SK-MEL-5 (cell line): Measurements from ENCODE around the gene DCAF4. TPM values are rescaled to one million over a fixed set of nuclear protein-coding genes. Genes with fewer than 3 reads are reported as not detected.
"Not testable (repeated sequence)": the region's sequence is repeated elsewhere in the genome, so short reads cannot be mapped to it uniquely, and the experiment has no call there.

Experiments used
- DNase-seq: peaks from one replicate; pipeline ENCODE4 v3.0.0-alpha.2; 2016; ENCODE audit warnings: low read depth, low spot score
- in situ Hi-C: cut with HindIII; loops from 2 replicates; pipeline ENCODE4 v1.10.0; 2016; ENCODE audit warnings: low sequenced_read_pairs, high pct_unique_total_duplicates, low pct_unique_long_range_greater_than_20kb
- total RNA-seq: library from RNA; depleted of rRNA; stranded (reverse); fragments of >200 nt; shearing (Covaris generic); gene quantifications from 2 replicates; pipeline ENCODE4 v1.2.3, GENCODE V29; 2014; rRNA removed

DCAF4 gene
- total RNA-seq, 1 experiment from 2014 or later = 18.8 TPM

GRCh38 chr14:72990171-72990570 lies 63.9 kb downstream of the DCAF4 start:
- in situ Hi-C loops = no loop called here
- DNase-seq = no peak

- DNase-seq = no peak
- in situ Hi-C loops = no loop called here
These were observed 70.7 kb downstream of the DCAF4 start for GRCh38 chr14:72996916-72997315.

- in situ Hi-C loops = no loop called here
- no peak for DNase-seq
These were observed 72.1 kb downstream of the DCAF4 start for GRCh38 chr14:72998252-72998903.

GRCh38 chr14:72999316-72999715 lies 73.1 kb downstream of the DCAF4 start:
- in situ Hi-C loops = no loop called here
- DNase-seq = no peak

- in situ Hi-C loops = no loop called here
- no peak for DNase-seq
These were observed 73.8 kb downstream of the DCAF4 start for GRCh38 chr14:73000073-73000472.

GRCh38 chr14:73003681-73004080 lies 77.4 kb downstream of the DCAF4 start:
- in situ Hi-C loops = no loop called here
- no peak for DNase-seq

GRCh38 chr14:73004641-73005040 lies 78.4 kb downstream of the DCAF4 start:
- DNase-seq, in situ Hi-C loops: not testable (repeated sequence)

- in situ Hi-C loops = no loop called here
- DNase-seq = no peak
These were observed 81.6 kb downstream of the DCAF4 start for GRCh38 chr14:73007835-73008234.

GRCh38 chr14:73008501-73008900 lies 82.2 kb downstream of the DCAF4 start:
- in situ Hi-C loops = no loop called here
- no peak for DNase-seq

Other genes with a start within 250 kb of the DCAF4 start
- gene DPF3, start 32.4 kb upstream of the DCAF4 start, total RNA-seq = 0.75 and 1.3 TPM in 2 replicates
- gene ZFYVE1, start 100.6 kb downstream of the DCAF4 start, total RNA-seq = 16.6 and 19.8 TPM in 2 replicates
- 26.5 and 31.0 TPM in 2 replicates for gene RBM25, start 132.1 kb downstream of the DCAF4 start, total RNA-seq
- 31.2 and 31.4 TPM in 2 replicates for gene PSEN1, start 210.0 kb downstream of the DCAF4 start, total RNA-seq